HepG2 (cell line): ENCODE data around the gene PSMA3. TPM values are rescaled to one million over a fixed set of nuclear protein-coding genes. Genes with fewer than 3 reads are reported as not detected.

Experiments used
- AGO2 ChIP-seq: fragments of 200-400 bp; formaldehyde crosslinking; optimal IDR thresholded peaks from 2 replicates; pipeline ENCODE3; 2017; ENCODE audit warnings: mild to moderate bottlenecking, low read depth, low read length, moderate library complexity
- AKAP8 ChIP-seq: sonication (generic); formaldehyde crosslinking; IDR thresholded peaks from 2 replicates; pipeline ENCODE4 v1.5.1; 2020; ENCODE audit warnings: mild to moderate bottlenecking, missing genetic modification reagents
- GABPA ChIP-seq, 2 experiments: IDR thresholded peaks; 2 replicates each; pipeline ENCODE4 v1.6.1; 2011 to 2016; ENCODE audit warnings: low read depth in 2 of 2, low read length in 1 of 2, missing biosample characterization in 1 of 2, missing genetic modification characterization in 1 of 2
- GATAD2A ChIP-seq: IDR thresholded peaks from 2 replicates; pipeline ENCODE4 v1.6.1; 2016
- JUND ChIP-seq: sonication (generic); formaldehyde crosslinking; IDR thresholded peaks from 2 replicates; pipeline ENCODE4 v1.8.0; 2022; ENCODE audit warnings: mild to moderate bottlenecking, missing genetic modification reagents
- KLF11 ChIP-seq: IDR thresholded peaks from 2 replicates; pipeline ENCODE4 v1.6.1; 2016; ENCODE audit warnings: missing compliant biosample characterization
- MTF2 ChIP-seq: sonication (generic); formaldehyde crosslinking; IDR thresholded peaks from 2 replicates; pipeline ENCODE4 v1.5.0; 2020; ENCODE audit warnings: missing genetic modification reagents, borderline replicate concordance
- XBP1 ChIP-seq: sonication (generic); formaldehyde crosslinking; IDR thresholded peaks from 2 replicates; pipeline ENCODE4 v1.5.0; 2020; ENCODE audit warnings: missing genetic modification reagents
- ZFAT ChIP-seq: sonication (generic); formaldehyde crosslinking; conservative IDR thresholded peaks from 2 replicates; pipeline ENCODE4 v1.8.1; 2023; ENCODE audit warnings: missing genetic modification reagents, inconsistent platforms
- ZFY ChIP-seq: sonication (generic); formaldehyde crosslinking; IDR thresholded peaks from 2 replicates; pipeline ENCODE4 v1.4.0; 2020; ENCODE audit warnings: missing genetic modification reagents
- ZNF18 ChIP-seq: sonication (generic); formaldehyde crosslinking; IDR thresholded peaks from 2 replicates; pipeline ENCODE4 v1.8.0; 2022; ENCODE audit warnings: mild to moderate bottlenecking, missing genetic modification reagents; ENCODE audit not compliant: insufficient replicate concordance
- ZNF232 ChIP-seq: sonication (generic); formaldehyde crosslinking; IDR thresholded peaks from 2 replicates; pipeline ENCODE4 v1.4.0; 2020; ENCODE audit warnings: missing genetic modification reagents, borderline replicate concordance
- ZNF318 ChIP-seq: sonication (generic); formaldehyde crosslinking; IDR thresholded peaks from 2 replicates; pipeline ENCODE4 v1.4.0; 2020; ENCODE audit warnings: mild to moderate bottlenecking, missing genetic modification reagents
- ZNF44 ChIP-seq: sonication (generic); formaldehyde crosslinking; IDR thresholded peaks from 2 replicates; pipeline ENCODE4 v1.5.1; 2020; ENCODE audit warnings: mild to moderate bottlenecking, missing genetic modification reagents
- ZNF629 ChIP-seq: sonication (generic); formaldehyde crosslinking; conservative IDR thresholded peaks from 2 replicates; pipeline ENCODE4 v1.5.0; 2020; ENCODE audit warnings: missing genetic modification reagents
- polyA plus RNA-seq, 8 experiments: library from polyadenylated mRNA; depleted of rRNA in 3 of 8; stranded (reverse) in 7 of 8; unstranded in 1 of 8; fragments of >200 nt; fragmentation: Illumina TruSeq in 4 of 8; extraction: Trizol in 4 of 8; gene quantifications; 2 replicates each; pipeline versions ENCODE4 v1.2.1 to v1.2.3, GENCODE V29; 2011 to 2016; ENCODE audit warnings: low read depth in 4 of 8, missing spikeins in 1 of 8, mixed read lengths in 1 of 8; ENCODE audit not compliant: insufficient read depth in 1 of 8
- total RNA-seq, 5 experiments: library from RNA; depleted of rRNA; stranded (reverse); fragments of >200 nt; fragmentation: Illumina TruSeq; extraction: Trizol; gene quantifications; 2 replicates each; pipeline ENCODE4 v1.2.3, GENCODE V29; 2016; ENCODE audit warnings: low read depth in 1 of 5

PSMA3 gene
- total and polyA plus RNA-seq, 2 of the 13 experiments (the other 11 are each of a cell fraction or from before 2014, with no cell fraction given): 232 to 275 TPM

GRCh38 chr14:58265401-58265800, 20.8 kb downstream of the PSMA3 start (continued):
- no peak for TF ChIP-seq ZNF318 (CRISPR knock-in tag)
- no peak for TF ChIP-seq ZFY (CRISPR knock-in tag)
- TF ChIP-seq ZNF44 (CRISPR knock-in tag): no peak
- peak; percentile 63 for TF ChIP-seq AGO2
- no peak for TF ChIP-seq ZFAT
- no peak for TF ChIP-seq AKAP8
- no peak for TF ChIP-seq JUND
- no peak for TF ChIP-seq GATAD2A (CRISPR knock-in tag)
- no peak for TF ChIP-seq MTF2 (CRISPR knock-in tag)
- no peak for TF ChIP-seq XBP1 (CRISPR knock-in tag)
- no peak for TF ChIP-seq GABPA (IDR thresholded peaks at IDR 0.05; ENCODE audit: low read depth, low read length)
- no peak for TF ChIP-seq GABPA (CRISPR knock-in tag; IDR thresholded peaks at IDR 0.05; ENCODE audit: low read depth)
- TF ChIP-seq ZNF18 (CRISPR knock-in tag): no peak
- TF ChIP-seq ZNF232 (CRISPR knock-in tag): no peak
- no peak for TF ChIP-seq KLF11 (CRISPR knock-in tag)
- TF ChIP-seq ZNF629: no peak
